Measurements from ENCODE around the gene FALEC.
"Not testable (repeated sequence)": the region's sequence is repeated elsewhere in the genome, so short reads cannot be mapped to it uniquely, and the experiment has no call there.

FALEC gene

DNA sequence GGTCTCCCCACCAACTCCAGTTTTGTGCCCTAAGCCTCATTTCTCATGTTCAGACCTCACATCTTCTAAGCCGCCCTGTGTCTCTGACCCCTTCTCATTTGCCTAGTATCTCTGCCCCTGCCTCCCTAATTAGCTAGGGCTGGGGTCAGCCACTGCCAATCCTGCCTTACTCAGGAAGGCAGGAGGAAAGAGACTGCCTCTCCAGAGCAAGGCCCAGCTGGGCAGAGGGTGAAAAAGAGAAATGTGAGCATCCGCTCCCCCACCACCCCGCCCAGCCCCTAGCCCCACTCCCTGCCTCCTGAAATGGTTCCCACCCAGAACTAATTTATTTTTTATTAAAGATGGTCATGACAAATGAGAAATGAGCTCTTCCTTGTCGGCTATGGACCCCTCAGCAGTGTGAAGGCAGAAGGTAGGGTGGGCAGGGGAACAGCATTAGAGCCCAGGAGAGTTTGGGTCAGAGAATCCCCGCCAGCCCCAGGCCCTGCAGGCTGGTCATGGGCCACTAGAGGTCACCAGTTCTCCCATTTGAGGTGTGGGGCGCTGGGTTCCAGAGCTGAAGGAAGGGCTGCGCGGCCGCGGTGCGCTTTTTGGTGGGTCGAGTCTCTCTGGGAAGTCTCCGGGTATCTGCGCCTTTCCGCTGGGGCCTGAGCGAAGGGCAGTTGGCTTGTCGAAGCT is 45.2 kb downstream of the FALEC start:
- no peak for DNase-seq

DNA sequence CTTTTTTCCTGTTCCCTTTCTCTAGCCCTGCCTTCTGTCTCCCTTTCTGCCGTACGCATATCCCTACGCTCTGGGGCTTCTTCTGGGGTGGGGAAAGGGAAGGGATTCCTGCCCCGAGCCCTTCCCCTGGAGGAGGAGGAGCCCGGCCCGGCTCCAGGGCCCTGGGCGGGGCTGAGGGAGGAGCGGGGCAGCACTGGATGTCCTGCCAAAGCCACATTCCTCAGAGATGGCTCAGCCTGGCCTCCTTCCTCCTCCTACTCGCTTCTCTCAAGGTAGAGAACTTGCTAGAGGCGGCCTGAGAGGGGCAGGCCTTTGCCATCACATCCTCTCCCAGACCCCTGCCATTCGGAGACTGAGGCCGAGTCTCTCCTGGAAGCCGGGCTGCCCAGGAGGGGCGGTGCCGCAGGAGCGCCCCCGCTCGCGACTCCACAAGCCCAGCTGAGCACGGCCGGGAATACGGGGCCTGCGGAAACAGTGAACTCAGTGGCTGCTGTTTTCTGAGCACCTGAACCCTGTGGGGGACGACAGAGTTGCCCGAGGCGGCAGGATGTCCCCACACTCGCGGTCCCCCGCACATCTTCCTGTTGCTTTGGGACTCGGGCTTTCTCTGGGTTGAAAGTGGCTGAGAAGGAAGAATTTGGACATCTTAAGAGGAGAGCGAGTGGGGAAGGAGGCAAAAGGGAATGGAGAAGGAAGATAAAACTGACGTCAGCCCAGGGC is 45.9 kb downstream of the FALEC start:
- no peak for DNase-seq

- no peak for DNase-seq
These were observed 46.5 kb downstream of the FALEC start for GRCh38 chr1:150561974-150562445.

- no peak for DNase-seq
These were observed 47.1 kb downstream of the FALEC start for GRCh38 chr1:150562446-150563339.

DNA sequence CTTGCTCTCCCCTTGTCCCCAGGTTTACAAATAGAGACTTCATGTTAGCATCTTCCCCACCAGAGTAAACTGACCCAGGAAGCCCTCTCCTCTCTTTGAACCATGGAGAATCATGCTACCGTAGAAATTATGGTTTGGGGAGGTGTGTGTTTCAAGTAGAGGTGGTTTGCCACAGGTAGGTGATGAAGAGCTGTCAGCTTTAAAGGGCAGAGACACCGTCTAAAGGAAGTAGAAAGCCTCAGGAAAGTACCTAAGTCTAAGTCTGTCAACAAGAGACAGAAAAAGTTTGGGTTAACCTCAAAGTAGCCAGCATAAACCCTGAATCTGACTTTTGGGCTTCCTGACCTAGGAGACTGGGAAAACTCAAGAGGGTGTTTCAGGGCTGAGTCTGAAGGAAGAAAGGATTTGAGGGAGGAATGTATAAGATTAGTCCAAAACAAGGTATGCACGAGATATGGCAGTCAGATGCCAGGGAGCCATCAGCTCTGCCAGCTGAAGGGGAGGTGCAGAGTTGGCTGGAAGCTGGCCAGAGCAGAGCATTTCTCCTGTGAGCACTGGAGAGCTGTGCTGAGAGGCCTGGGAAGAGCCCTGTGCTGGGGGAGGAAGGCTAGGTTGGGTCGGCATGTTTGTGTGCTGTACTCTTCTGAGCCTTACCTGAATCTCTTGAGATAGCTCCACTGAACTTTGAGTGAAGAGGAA is 47.9 kb downstream of the FALEC start:
- DNase-seq = no peak

GRCh38 chr1:150564051-150564991 is 48.8 kb downstream of the FALEC start:
- DNase-seq = no peak

GRCh38 chr1:150565240-150565991 is 49.9 kb downstream of the FALEC start:
- not testable (repeated sequence) for DNase-seq

DNA sequence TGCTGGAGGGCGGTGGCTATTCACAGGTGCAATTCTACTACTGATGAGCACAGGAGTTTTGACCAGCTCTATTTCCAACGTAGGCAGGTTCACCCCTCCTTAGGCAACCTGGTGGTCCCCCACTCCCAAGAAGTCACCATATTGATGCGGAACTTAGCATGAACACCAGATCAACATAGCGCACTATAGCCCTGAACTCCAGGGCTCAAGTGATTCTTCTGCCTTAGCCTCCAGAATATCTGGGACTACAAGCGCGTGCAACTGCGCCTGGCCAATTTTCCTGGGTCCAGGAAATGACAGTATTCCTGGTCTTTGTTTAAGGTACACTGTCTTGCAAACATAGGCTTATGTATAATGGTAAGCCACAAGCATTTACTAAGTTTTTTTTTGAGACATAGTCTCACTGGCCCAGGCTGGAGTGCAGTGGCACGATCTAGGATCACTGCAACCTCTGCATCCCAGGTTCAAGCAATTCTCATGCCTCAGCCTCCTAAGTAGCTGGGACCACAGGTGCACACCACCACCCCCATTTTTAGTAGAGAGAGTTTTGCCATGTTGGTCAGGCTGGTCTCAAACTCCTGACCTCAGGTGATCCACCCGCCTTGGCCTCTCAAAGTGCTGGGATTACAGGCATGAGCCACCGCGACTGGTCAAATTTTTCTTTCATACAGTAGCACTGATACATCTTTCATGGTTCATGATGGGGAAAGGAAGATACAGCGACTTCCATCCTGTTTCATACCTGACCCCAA is 51.2 kb downstream of the FALEC start:
- no peak for DNase-seq

- no peak for DNase-seq
These were observed 51.8 kb downstream of the FALEC start for GRCh38 chr1:150567341-150567716.

GRCh38 chr1:150567717-150568593 is 52.4 kb downstream of the FALEC start:
- DNase-seq = peak; percentile 43

DNA sequence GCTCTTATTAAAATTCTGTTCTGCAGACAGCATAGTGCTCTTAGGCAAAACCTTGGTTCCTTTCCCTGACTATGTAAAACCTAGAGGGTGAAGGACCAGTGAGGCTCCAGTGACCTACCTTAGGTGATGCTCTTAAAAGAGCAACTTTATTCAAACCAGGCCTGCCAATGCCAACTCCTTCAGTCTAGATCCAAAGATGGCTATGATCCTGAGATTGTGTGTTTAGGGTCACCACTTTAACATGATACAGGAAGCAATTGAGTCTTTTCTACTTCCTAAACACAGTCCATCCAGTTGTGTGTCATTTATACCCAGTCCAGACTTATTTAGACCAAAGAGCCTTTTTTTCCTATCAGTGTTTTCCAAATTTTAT is 53.0 kb downstream of the FALEC start:
- DNase-seq = no peak

DNA sequence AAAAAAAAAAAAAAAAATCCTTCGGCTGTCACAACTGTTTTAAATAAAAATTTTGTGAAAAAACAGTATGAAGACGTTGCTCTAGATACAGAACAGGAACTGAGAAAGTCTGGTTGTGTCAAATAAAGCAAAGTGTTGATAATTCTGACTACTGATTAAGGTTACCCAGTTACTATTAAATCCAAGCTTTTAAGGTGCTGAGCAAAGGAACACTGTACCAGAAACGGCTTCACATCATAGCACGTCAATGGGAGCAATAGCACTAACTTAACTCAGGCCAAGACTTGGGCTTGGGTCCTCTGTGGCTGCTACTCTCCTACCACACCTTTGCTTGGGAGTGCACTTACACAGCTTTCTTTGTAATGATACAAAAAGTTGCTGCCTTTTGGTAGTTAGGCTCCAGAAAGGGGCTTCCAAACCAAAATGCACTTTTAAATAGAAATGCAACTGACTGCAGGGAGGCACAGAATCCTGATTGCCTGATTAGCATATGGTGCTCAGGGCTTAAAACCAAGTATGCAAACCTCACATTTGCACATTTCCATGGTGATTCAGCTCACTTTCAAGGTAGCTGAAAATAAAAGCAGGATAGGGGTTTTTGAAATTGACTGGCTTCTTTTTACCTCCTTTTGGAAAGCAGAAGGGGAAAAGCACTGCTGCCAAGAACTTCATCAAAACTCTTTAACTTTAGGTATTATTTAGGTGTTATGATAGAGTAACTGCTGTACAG is 57.5 kb downstream of the FALEC start:
- no peak for DNase-seq

- DNase-seq = not testable (repeated sequence)
These were observed 58.1 kb downstream of the FALEC start for GRCh38 chr1:150573648-150574071.

- DNase-seq = no peak
These were observed 58.9 kb downstream of the FALEC start for GRCh38 chr1:150574260-150575071.

DNA sequence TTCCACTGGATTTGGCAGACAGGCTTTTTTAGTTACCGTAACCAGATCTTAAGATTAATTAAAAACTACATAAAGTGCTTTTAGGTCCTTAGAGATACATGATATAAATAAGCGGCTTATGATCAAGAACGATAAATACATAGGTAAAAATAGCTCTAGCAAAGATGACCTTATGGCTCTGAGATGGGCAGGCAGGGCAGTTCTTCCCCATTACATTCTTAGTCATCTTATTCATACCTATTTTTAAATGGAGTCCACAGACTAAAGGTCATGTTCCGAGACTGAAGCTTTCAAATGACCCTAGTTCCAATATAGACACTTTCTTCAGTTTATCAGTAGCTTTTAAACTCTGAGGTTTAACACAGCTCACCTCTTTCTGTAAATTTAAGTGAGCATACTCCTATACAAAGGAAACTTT is 59.5 kb downstream of the FALEC start:
- no peak for DNase-seq

- DNase-seq = no peak
These were observed 60.2 kb downstream of the FALEC start for GRCh38 chr1:150575518-150576366.

DNA sequence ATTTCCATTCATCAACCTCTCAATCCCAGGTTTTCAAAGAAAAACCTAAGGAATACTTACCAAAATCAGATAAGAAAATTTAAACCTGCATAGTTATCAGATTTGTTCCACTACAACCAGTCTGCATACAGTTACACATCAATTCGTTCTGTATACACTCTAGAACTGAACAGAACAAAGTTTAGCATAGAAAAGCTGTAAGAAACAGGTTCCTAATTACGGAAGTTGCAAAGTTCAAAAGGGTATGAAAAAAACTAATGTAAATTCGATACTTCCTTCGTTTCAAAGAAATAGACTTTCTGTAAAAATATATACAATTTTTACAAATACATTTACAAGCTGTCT is 60.8 kb downstream of the FALEC start:
- DNase-seq = no peak
